ENCODE results near the gene LIMK1. TPM values are rescaled to one million over a fixed set of nuclear protein-coding genes. Genes with fewer than 3 reads are reported as not detected.

LIMK1 gene
- total and polyA plus RNA-seq, 2 of the 4 experiments (the other 2 are of a cell fraction), result 25.8 to 48.0 TPM

DNA sequence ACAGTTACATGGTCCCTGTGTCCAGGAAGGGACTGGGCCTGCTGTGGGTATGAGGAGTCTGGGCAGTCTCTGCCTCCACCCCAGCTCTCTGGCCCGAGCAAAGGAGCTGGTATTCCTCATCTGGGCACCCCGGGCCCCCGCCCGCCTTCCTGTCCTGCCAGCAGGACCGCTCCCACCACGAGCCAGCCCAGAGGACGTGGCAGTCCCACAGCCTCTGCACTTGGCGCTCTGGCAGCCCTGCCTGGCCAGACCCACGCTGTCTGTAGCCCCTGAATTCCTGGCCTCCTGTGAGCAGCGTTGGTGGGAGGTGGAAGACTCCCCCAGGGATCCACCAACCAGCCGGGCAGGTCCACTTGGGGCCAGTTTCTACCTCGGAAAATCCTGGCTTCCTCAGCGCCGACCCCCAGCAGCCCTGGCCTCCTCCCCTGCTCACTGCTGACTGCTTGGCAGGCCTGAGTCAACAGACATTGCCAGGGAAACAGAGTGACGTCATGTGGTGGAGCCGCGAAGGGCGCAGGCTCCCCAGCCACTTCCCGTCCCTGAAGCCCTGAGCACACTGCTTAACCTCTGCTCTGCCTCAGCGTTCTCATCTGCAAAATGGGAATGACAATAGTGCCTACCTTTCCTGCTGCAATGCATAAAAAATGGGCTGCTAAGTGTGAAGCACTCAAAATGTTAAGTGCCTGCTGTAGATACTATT, 21.6 kb upstream of the LIMK1 start:
- WGBS, 2 experiments (ENCODE audit: extremely low coverage in 2 of 2, insufficient read length in 1 of 2), result 59% methylated on average over 9 of the region's 20 CpGs; no CpG with 5 or more reads in 1 of the 2 experiments
- peak; percentile 91 for DNase-seq
- TF ChIP-seq, protein P1, sequence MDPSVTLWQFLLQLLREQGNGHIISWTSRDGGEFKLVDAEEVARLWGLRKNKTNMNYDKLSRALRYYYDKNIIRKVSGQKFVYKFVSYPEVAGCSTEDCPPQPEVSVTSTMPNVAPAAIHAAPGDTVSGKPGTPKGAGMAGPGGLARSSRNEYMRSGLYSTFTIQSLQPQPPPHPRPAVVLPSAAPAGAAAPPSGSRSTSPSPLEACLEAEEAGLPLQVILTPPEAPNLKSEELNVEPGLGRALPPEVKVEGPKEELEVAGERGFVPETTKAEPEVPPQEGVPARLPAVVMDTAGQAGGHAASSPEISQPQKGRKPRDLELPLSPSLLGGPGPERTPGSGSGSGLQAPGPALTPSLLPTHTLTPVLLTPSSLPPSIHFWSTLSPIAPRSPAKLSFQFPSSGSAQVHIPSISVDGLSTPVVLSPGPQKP (IDR thresholded peaks at IDR 0.05; ENCODE audit: borderline replicate concordance, low read depth, low read length), result no peak
- peak; percentile 25; the same call in 1 of the 2 replicates for TF ChIP-seq FOS (IDR thresholded peaks at IDR 0.05; ENCODE audit: low read depth, low read length)
- no peak for TF ChIP-seq SMC3 (IDR thresholded peaks at IDR 0.05; ENCODE audit: low read depth, low read length)
- TF ChIP-seq BHLHE40 (IDR thresholded peaks at IDR 0.05; ENCODE audit: low read depth, low read length), result no peak
- TF ChIP-seq, protein P2, sequence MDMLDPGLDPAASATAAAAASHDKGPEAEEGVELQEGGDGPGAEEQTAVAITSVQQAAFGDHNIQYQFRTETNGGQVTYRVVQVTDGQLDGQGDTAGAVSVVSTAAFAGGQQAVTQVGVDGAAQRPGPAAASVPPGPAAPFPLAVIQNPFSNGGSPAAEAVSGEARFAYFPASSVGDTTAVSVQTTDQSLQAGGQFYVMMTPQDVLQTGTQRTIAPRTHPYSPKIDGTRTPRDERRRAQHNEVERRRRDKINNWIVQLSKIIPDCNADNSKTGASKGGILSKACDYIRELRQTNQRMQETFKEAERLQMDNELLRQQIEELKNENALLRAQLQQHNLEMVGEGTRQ (IDR thresholded peaks at IDR 0.05; ENCODE audit: low read depth, low read length), result no peak; the same call in 1 of the 2 replicates
- no peak for TF ChIP-seq NFE2L2 (IDR thresholded peaks at IDR 0.05; ENCODE audit: low read depth, low read length)
- no peak for TF ChIP-seq RAD21 (IDR thresholded peaks at IDR 0.05; ENCODE audit: low read length)
- TF ChIP-seq CHD1 (IDR thresholded peaks at IDR 0.05; ENCODE audit: low read depth, low read length), result no peak
- TF ChIP-seq POLR2A (IDR thresholded peaks at IDR 0.05; ENCODE audit: low read depth, low read length), result no peak
- no peak; the same call in 1 of the 2 replicates for TF ChIP-seq MAFK (IDR thresholded peaks at IDR 0.05; ENCODE audit: low read depth, low read length)
- TF ChIP-seq RCOR1 (IDR thresholded peaks at IDR 0.05; ENCODE audit: insufficient replicate concordance, low read length), result peak; percentile 100
- no peak; the same call in 1 of the 2 replicates for TF ChIP-seq CEBPB (IDR thresholded peaks at IDR 0.05; ENCODE audit: low read depth, low read length)
- 0 out of 2 replicates have a peak, but pooled peaks have one; percentile 30 for TF ChIP-seq MXI1 (IDR thresholded peaks at IDR 0.05; ENCODE audit: borderline replicate concordance, low read depth, low read length)
- TF ChIP-seq, protein P3, sequence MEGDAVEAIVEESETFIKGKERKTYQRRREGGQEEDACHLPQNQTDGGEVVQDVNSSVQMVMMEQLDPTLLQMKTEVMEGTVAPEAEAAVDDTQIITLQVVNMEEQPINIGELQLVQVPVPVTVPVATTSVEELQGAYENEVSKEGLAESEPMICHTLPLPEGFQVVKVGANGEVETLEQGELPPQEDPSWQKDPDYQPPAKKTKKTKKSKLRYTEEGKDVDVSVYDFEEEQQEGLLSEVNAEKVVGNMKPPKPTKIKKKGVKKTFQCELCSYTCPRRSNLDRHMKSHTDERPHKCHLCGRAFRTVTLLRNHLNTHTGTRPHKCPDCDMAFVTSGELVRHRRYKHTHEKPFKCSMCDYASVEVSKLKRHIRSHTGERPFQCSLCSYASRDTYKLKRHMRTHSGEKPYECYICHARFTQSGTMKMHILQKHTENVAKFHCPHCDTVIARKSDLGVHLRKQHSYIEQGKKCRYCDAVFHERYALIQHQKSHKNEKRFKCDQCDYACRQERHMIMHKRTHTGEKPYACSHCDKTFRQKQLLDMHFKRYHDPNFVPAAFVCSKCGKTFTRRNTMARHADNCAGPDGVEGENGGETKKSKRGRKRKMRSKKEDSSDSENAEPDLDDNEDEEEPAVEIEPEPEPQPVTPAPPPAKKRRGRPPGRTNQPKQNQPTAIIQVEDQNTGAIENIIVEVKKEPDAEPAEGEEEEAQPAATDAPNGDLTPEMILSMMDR (conservative IDR thresholded peaks at IDR 0.05; ENCODE audit: low read depth, low read length), result no peak

More for the DNA sequence above, 21.6 kb upstream of the LIMK1 start:
- H4K20me1 ChIP-seq (ENCODE audit: insufficient read depth, low read length), result no peaks in the 10 kb centered on the region
- no peak overlapping the region; the same call in 1 of the 2 replicates for H3K18ac ChIP-seq (ENCODE audit: low read depth, low read length)
- ChIA-PET CTCF (no interaction called here), POLR2A (ENCODE audit: unreplicated experiment) (no interaction called here)
- H3K23ac ChIP-seq (ENCODE audit: low read depth, low read length), result no peak overlapping the region
- in situ Hi-C loops (cut with MboI; ENCODE audit: low sequenced_read_pairs), result no loop called here
- peak overlapping the region; percentile 30 for H4K5ac ChIP-seq (ENCODE audit: low read depth, low read length)
- no TSS peak for BruUV-seq (replicated peaks)
- no peak overlapping the region for H3K4me3 ChIP-seq (ENCODE audit: insufficient read depth, low read depth, low read length)
- H3K14ac ChIP-seq (replicated peaks; ENCODE audit: low read depth, low read length), result peak overlapping the region; percentile 7; the same call in 1 of the 2 replicates
- H3K36me3 ChIP-seq (ENCODE audit: control insufficient read depth, insufficient read depth, low read length), result no peaks in the 10 kb centered on the region
- peak overlapping the region; percentile 30 for H2BK5ac ChIP-seq (ENCODE audit: low read depth, low read length, poor library complexity, severe bottlenecking)
- peak; percentile 97 for ATAC-seq (ENCODE audit: low read depth)
- peak overlapping the region; percentile 55 for H3K4ac ChIP-seq (ENCODE audit: low read depth, low read length)
- intact Hi-C loops (cut with micrococcal nuclease), result loop anchor here (10.0 kb wide), 1 partner anchor 197 kb away; the partner anchor contains the start of gene TMEM270
- H2BK120ac ChIP-seq (ENCODE audit: low read depth, low read length), result peak overlapping the region; percentile 49; the same call in 1 of the 2 replicates
- H3K4me1 ChIP-seq (ENCODE audit: control insufficient read depth, insufficient read depth, low read length), result peaks cover 4% of the 10 kb centered on the region
- 0 out of 2 replicates have a peak overlapping the region, but pooled peaks have one; percentile 3 for H2BK20ac ChIP-seq (ENCODE audit: low read depth, low read length)
- H2AK9ac ChIP-seq (replicated peaks; ENCODE audit: low read depth, low read length, poor library complexity), result peak overlapping the region; percentile 33
- 0 out of 3 replicates have a peak overlapping the region, but pooled peaks have one; percentile 30 for H2BK15ac ChIP-seq (ENCODE audit: low read depth, low read length)
- H4K8ac ChIP-seq (ENCODE audit: low read depth in 2 of 2, low read length in 2 of 2), result peak overlapping the region; percentile 30 to 88; a peak in 3 of 4 replicates
- H2AK5ac ChIP-seq (ENCODE audit: low read depth, low read length), result peak overlapping the region; percentile 19; the same call in 1 of the 2 replicates
- H3K9me3 ChIP-seq (ENCODE audit: control insufficient read depth, insufficient read depth, low read length), result no peaks in the 10 kb centered on the region
- dilution Hi-C loops (cut with HindIII; ENCODE audit: low sequenced_read_pairs, unreplicated experiment), result no loop called here
- peak overlapping the region; percentile 33; the same call in 1 of the 2 replicates for H4K91ac ChIP-seq (ENCODE audit: insufficient read depth, low read depth, low read length)
- H3K56ac ChIP-seq (ENCODE audit: extremely low read depth, insufficient read depth, low read length), result peak overlapping the region; percentile 10; the same call in 1 of the 2 replicates
- H3K79me1 ChIP-seq (ENCODE audit: low read depth in 1 of 2, low read length in 2 of 2), result no peaks in the 10 kb centered on the region
- no peaks in the 10 kb centered on the region; the same call in 1 of the 2 replicates for H3K27me3 ChIP-seq (ENCODE audit: control insufficient read depth, insufficient read depth, low read length)
- H2AFZ ChIP-seq (replicated peaks; ENCODE audit: low read length, poor library complexity), result peak overlapping the region; percentile 88
- H3K9ac ChIP-seq (ENCODE audit: low read depth, low read length), result no peak overlapping the region
- no peak overlapping the region for H3K4me2 ChIP-seq (ENCODE audit: low read depth, low read length)
- peak overlapping the region; percentile 49; the same call in 1 of the 2 replicates for H3K27ac ChIP-seq (ENCODE audit: insufficient read depth, low read length)
- no peaks in the 10 kb centered on the region for H3K9me1 ChIP-seq (ENCODE audit: insufficient read depth, low read length)

Data from IMR-90 (cell line).